HG02678 (cell line): ENCODE data around the gene TUBA3C.
"Not testable (repeated sequence)": the region's sequence is repeated elsewhere in the genome, so short reads cannot be mapped to it uniquely, and the experiment has no call there.

Source experiments
- ATAC-seq: cut with Tn5 transposase; IDR thresholded peaks from one replicate; pipeline ENCODE4 v1.9.1; 2021; ENCODE audit warnings: mild to moderate bottlenecking, moderate library complexity; ENCODE audit not compliant: unreplicated experiment

Gene TUBA3C

DNA sequence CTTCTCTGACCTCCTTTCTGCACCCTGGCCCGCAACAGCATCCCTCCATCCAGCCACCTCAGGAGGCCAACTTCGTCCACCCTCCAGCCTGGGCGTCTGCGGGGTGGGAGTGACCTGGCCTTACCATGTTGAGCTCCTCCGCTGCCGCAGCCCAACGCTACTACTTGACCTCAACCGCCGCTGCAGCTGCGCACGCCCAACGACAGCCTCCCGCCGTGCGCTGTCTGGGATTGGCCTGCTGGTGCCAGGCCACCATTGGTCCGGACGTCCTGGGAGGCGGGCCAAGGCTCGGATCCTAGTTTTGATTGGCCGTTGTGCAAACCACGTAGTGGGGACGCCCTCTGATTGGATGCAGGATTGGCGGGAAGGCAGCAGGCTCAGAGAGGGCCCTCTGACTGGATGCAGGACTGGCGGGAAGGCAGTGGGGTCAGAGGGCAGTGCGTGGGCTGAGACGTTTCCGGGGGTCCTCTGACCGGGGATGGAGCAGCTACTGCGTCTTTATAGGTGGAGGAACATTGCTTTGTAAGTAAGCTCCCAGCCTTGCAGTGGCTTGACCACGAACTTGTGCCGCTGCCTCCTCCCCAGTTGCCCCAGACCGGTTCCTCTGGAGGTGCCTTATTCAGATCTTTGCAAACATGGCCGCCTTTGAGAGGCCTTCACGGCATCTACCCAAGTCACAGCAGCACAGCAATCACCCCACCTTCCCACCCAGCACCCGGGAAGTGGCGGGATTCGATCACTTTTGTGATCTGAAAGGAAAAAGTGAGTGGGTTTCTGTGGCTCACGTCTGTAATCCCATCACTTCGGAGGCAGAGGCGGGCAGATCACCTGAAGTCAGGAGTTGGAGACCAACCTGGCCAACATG lies at the start of gene TUBA3C:
Gene TUBA3C (minus strand): TSS at position 204 of the 865 bp plus-strand sequence. CDS start 77 bp downstream, at position 127.
- no peak for ATAC-seq

DNA sequence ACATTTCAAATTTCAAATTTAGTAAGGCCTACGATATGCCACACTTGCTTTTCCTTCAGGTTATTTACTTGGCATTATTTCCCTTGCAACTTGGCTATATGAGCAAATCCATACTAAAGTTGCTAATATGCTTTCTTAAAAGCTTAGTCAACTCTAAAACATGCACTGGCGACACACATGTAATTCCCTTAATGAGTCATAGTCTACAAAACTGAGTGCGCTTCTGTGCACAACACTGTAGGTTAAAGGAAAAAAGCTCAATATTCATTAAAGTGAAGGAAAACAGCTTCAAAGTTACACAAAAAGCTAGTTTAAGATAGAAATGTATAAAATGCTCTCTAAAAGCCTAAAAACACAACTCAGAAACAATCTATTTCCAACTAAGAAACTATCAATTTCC lies 25.8 kb upstream of the TUBA3C start:
- ATAC-seq = not testable (repeated sequence)

DNA sequence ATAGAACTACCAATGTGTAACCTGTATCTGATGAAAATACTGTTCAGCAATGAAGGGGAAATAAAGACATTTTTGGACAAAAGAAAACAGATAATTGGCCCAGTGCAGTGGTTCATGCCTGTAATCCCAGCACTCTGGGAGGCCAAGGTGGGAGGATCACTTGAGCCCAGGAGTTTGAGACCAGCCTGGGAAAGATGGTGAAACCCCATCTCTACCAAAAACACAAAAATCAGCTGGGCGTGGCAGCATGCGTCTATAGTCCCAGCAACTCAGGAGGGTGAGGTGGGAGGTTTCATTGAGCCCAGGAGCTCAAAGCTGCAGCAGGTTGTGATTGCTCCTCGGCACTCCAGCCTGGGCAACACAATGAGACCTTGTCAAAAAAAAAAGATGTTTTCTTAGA lies 11.0 kb upstream of the TUBA3C start:
- ATAC-seq = not testable (repeated sequence)

DNA sequence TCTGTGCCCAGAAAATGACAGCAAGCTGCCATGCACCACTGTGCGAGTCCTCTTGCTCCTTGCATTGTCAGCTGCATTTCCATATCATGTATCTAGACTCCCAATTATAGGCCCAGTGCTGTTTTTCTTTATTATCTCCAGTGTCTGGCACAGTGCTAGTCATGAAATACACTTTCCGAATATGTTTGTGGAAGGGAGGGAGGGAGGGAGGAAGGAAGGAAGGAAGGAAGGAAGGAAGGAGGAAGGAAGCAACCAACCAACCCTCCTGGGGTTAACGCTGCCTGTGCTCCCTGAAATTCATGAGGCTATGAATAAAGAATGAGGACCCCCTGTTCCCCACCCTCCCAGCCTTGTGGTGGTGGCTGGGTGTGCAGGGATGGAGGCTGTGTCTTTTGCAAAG lies 8.3 kb upstream of the TUBA3C start:
- ATAC-seq = not testable (repeated sequence)

DNA sequence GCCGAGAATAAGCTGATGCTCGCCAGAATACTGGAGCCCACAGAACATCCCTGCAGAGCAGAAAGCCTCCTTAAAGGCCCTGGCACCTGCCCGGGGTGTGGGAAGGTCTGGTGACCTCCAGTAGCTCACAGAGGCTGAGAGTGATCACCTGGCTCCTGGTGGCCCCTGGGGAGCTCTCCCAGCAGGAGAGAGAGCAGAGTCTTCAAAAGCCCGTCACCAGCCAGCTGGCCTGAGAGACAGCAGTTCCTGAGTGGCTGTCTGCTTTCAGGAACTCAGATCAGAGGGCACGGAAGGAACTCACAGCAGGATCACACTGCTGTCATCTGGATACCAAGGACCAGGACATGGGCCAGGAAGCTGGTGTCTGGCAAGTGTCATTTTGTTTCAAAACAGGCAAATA lies 7.7 kb upstream of the TUBA3C start:
- ATAC-seq = not testable (repeated sequence)

DNA sequence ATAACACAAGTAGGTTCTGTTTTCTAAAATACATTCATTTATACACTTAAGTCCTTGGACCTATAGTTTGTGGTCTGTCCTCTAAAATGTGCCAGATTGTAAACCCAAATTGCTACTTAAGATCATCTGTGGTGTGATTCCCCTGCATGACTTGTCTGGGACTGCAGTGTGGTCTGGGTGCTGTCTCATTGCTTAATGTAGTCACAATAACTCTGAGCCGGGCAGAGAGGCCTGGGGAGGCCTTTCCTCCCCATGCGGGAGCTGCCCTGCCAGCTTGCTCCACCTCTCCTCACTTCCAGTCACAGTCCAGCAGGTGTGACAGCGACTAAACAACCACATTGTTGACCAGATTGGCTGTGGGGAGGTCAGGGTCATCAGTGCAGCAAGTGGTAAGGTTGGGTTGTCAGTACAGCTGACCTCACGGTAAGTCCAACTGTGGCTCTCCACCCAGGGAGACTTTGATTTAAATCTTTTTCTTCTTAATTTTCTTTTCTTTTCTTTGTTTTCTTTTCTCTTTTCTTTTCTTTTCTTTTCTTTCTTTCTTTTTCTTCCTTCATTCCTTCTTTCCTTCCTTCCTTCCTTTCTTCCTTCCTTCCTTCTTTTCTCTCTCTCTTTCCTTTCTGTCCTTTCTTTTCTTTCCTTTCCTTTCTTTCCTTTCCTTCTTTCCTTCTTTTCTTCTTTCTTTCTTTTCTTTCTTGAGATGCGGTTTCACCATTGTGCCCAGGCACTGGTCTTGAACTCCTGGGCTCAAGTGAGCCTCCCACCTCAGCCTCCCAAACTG lies 4.4 kb upstream of the TUBA3C start:
- ATAC-seq = no peak

DNA sequence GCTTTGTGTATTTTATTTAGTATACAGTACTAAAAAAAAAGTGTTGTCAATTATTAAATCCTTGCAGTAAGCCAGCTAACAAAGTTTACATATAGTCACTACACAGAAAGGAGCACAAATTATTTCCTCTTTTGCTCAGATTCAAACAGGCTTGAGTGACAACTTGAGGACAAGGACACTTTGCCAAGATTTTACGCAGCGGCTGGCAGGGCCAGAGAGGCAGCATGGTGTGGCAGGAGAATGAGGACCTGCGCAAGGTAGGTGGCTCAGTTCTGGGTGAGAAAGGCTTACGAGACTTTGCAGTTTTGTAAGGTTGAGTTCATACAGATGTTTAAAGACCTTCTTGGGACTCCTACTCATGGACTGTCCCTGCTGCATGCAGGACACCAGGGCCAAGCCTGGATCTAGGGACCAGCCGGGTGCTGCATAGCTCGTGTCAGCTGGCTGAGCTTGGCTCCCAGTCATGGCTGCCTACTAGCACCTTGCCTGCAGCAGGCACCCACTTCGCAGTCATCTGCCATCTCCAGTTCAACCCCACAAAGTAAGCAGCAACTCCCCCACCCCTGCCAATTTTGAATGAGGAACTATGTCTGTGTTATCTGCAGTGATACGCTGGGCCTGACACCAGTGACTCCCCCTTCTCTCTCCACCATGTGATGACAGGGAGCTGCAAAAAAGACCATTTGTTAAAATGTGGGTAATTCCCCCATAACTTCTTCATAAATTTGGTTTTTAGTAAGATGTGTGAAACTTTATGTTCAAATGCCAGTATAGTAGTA lies 3.7 kb upstream of the TUBA3C start:
- no peak for ATAC-seq

DNA sequence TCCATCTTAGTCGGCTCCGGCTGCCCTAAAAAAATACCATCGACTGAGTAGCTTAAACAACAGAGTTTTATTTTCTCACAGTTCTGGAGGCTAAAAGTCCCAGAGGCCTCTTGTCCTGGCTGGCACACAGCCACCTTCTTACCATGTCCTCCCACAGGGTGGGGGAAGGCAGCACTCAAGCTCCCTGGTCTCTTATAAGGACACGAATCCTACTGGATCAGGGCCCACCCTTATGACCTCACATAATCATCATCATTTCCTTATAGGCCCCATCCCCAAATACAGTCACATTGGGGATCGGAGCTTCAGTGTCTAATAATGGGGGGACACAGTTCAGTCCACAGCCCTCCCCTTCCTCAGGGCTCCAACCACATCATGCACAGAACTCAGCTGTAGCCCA lies 2.6 kb upstream of the TUBA3C start:
- ATAC-seq = no peak

DNA sequence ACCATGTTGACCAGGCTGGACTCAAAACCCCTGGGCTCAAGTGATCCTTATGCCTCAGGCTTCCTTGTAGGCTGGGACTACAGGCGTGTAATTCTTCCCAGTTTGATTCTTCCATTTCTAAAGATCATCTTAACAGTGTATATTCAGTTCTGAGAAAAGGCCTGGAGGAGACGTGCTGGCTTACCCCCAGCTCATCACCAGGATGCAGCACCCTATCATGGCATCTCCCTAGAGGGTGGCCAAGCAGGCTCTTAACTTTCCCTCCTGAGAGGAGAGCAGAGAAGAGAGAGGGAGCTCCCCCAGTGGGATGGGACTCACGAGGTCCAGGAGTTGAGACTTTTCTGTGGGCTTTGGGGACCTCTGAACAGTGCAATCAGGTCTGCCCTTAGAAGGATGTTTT lies 2.1 kb upstream of the TUBA3C start:
- ATAC-seq = no peak

DNA sequence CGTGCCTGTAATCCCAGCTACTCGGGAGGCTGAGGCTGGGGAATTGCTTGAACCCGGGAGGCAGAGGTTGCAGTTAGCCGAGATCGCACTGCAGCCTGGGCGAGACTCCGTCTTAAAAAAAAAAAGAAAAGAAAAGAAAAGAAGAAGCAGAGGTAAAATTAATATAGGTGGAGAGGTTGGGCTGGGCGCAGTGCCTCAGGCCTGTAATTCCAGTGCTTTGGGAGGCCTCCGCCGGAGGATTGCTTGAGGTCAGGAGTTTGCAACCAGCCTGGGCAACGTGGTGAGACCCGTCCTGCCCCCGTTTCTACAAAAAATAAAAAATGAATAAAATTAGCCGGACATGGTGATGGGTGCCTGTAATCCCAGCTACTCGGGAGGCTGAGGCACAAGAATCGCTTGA lies 912 bp upstream of the TUBA3C start:
- ATAC-seq = no peak

DNA sequence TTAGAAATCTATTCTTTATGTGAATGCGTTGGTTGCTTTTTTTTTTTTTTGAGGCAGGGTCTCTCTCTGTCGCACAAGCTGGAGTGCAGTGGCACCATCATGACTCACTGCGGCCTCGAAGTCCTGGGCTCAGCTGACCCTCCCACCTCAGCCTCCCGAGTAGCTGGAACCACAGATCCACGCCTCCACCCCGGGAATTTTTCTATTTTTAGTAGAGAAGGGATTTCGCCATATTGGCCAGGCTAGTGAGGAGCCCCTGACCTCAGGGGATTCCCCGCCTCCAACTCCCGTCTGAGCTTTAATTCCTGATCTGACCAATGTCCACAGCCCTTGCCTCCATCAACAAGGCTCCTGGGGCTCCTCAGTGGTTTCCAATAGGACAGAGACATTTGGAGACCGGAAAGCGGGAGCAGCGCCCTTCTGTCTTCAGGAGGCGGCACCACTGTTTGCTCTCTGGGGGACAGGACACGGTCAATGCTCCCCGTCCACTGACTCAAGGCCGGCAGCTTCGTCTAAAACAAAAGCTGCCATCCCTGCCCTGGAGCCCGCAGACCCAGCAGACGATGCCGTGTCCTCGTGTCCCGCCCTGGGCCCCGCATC lies 503 bp downstream of the TUBA3C start:
- no peak for ATAC-seq

DNA sequence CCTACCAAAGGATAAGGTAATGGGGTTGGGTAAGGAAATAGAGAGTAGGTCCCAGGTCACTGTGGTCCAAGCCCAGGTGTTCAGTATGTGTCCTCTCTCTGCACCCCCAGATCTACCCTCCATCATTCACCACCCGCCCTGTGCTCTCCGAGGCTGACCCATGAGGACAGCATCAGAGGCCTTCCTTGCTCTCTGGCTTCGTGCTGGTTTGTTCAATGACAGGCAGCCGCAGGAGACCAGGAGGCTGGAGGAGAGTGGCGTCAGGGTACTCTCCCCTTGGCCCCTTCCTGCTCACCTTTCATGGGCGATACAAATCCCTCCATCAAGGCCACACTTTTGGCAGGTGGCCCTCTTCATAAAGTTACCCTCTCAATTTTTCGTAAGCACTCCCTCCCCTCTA lies 1.7 kb downstream of the TUBA3C start:
- no peak for ATAC-seq

DNA sequence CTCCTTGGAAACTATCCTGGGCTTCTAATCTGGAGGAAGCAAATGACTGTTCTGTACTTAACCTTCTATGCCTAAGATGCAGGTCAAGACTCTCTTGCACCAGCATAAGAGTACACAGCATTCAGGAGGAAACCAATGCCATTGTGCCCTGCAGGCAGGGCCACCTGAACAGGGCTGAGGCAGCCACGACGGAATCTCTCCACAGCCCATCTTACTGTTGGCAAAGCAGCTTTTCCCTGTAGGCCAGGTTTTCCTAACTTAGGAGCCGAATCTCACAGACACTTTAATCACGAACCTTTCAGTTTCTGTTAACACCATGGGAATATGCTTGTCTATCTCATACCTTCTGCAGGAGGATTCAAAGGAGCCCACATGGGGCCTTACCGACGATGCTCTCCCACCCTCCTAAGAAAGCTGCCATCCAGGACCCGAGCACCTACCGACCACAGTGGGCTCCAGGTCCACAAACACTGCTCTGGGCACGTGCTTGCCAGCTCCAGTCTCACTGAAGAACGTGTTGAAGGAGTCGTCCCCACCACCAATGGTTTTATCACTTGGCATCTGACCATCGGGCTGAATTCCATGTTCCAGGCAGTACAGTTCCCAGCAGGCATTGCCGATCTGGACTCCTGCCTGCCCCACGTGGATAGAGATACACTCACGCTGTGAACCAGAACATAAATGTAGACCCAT lies 2.6 kb downstream of the TUBA3C start:
- ATAC-seq = no peak

DNA sequence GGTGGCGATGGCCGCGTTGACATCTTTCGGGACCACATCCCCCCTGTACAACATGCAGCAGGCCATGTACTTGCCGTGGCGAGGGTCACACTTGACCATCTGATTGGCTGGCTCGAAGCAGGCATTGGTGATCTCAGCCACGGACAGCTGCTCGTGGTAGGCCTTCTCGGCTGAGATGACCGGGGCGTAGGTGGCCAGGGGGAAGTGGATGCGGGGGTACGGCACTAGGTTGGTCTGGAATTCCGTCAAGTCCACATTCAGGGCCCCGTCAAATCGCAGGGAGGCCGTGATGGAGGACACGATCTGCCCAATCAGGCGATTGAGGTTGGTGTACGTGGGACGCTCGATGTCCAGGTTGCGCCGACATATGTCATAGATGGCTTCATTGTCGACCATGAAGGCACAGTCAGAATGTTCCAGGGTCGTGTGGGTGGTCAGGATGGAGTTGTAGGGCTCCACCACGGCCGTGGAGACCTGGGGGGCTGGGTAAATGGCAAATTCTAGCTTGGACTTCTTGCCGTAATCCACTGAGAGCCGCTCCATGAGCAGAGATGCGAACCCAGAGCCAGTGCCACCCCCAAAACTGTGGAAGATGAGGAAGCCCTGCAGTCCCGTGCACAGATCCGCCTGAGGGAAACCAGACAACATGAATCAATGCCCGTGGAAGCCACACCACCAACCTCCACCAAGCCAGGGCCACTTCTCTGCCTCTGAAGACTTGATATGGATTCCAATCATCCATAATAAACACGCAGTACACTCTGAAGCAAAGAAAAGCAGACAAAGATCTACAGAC lies 4.4 kb downstream of the TUBA3C start:
- not testable (repeated sequence) for ATAC-seq

DNA sequence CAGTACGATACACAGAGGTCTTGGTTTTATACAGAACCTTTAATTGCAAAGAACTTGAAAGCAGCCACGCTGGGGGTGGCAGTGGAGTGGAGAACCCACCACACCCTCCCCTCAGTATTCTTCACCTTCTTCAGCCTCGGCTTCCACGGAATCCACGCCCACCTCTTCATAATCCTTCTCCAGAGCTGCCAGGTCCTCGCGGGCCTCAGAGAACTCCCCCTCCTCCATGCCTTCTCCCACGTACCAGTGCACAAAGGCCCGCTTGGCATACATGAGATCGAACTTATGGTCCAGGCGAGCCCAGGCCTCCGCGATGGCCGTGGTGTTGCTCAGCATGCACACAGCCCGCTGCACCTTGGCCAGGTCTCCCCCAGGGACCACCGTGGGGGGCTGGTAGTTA lies 7.9 kb downstream of the TUBA3C start:
- ATAC-seq = no peak

DNA sequence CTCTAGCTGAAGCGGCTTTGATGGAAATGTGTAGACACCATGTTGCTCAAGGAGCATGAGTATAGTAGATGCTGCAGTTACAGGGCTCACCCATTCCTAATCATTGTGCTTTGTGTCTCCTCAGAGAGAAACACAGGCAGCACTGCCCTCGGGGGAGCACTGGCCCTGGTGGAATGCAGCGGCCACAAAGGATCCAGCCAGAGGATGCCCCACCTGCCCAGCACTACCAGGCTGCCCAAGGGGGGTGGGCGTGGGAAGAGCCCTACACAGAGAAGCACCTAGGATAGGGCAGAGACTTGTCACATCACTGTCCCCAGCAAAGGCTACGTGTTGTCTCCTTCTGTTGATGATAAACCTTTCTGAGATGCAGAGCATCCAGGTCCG lies 9.0 kb downstream of the TUBA3C start:
- ATAC-seq = no peak

DNA sequence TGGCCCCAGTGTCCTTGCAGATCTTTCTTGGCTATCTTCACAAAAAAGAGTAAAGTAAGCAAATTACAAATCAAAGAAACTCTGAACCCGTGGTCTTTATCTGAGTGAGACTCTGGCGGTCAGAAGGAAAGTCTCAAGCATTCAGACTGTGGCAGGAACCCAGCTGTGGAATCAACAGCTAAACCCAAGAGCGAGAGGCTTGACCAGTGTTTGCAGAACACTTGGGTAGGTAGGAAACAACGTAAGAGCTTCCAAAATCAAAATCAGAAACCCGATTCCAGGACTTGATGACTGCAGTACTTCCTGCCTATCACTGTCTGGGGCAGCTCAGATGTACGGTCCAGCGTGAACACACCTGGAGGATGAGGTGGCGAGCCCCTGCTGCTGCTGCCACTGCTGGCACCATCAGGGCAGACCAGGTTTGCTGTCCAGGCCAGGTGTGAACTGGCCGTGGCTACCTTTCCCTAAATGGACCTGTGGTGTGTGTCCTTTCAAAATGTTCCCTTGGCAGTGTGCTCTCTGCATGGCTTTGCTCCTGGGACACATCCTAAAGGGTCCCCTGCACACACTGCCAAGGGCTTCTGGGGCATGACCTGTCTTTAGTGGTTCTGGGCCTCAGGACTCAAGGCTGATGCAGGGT lies 9.5 kb downstream of the TUBA3C start:
- ATAC-seq = no peak

DNA sequence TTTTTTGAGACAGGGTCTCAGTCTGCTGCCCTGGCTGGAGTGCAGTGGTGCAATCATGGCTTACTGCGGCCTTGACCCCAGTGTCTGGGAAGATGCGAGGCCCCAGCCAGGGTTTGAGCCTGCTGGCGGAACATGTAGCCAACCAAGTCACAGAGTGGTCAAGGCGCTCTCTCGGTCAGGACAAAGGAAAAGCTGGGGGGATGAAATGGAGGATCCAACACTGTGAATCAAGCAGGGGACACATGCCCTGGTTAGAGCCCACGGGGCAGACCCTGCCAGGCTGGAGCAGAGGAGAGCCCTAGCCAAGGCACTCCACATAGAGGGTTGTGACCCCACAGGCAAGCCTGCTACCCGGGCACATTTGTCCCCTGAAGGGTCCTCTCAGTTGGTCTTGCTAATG lies 10.1 kb downstream of the TUBA3C start:
- ATAC-seq = no peak

DNA sequence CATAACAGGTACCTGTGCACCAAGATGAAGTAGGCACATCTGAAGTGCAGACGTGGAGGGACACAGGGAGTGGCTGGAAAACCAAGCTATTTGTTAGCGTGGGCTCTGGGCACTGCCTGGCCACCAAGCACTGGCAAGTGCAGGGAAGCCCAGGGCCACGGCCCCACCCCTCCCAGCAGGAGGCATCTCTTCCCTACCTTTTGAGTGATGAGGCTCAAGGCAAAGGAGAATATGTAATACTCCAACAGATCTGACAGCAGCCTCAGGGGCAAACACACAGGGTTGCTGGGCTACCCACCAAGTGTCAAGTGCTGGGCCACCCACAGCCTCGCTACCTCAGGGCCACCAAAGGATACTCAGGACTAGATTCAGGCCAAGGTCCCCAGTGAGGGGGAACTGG lies 11.6 kb downstream of the TUBA3C start:
- no peak for ATAC-seq
